HEK293 (cell line): ENCODE measurements around the gene RASSF3.

ENCODE experiments used
- CTCF ChIA-PET: fragments of 350-600 bp; formaldehyde crosslinking; extraction: SDS; loops from one replicate; lab custom pipeline; 2021; ENCODE audit warnings: antibody characterized with exemption; lab: Yijun Ruan, JAX
- POLR2A ChIA-PET: fragments of 300-600 bp; formaldehyde crosslinking; extraction: SDS; loops from one replicate; lab custom pipeline; 2020; ENCODE audit warnings: antibody characterized with exemption, inconsistent platforms; lab: Yijun Ruan, JAX
- H3K27ac ChIP-seq: fragments of 200-500 bp; sonication (Bioruptor generic); 2 replicates; pipeline ENCODE4 v1.5.1; 2014; ENCODE audit warnings: low read depth, low read length, control low read depth, inconsistent platforms; ENCODE audit errors: extremely low read depth
- H3K36me3 ChIP-seq, 2 experiments: fragments of 200-500 bp in 1 of 2; sonication (Bioruptor generic) in 1 of 2; 1 replicate in 1 of 2; 2 replicates in 1 of 2; pipeline ENCODE4 v1.5.1; 2014 to 2017; ENCODE audit warnings: inconsistent platforms in 2 of 2, low read length in 2 of 2; ENCODE audit not compliant: control insufficient read depth in 2 of 2, insufficient read depth in 1 of 2
- H3K4me1 ChIP-seq: fragments of 200-500 bp; sonication (Bioruptor generic); 2 replicates; pipeline ENCODE4 v1.5.1; 2014; ENCODE audit warnings: mild to moderate bottlenecking, low read length, inconsistent platforms; ENCODE audit not compliant: control insufficient read depth, insufficient read depth
- H3K4me3 ChIP-seq: 2 replicates; pipeline ENCODE4 v1.5.1; 2011; ENCODE audit warnings: low read depth, mild to moderate bottlenecking, control low read depth, low read length, moderate library complexity
- H3K9me3 ChIP-seq: fragments of 200-500 bp; sonication (Bioruptor generic); 2 replicates; pipeline ENCODE4 v1.5.1; 2014; ENCODE audit warnings: low read depth, low read length, inconsistent platforms; ENCODE audit not compliant: control insufficient read depth, insufficient read depth
- BCL11A ChIP-seq: fragments of 450-650 bp; formaldehyde crosslinking; IDR thresholded peaks from 2 replicates; pipeline ENCODE4 v1.5.1; 2016; ENCODE audit warnings: low read depth, missing biosample characterization, missing genetic modification characterization
- FEZF1 ChIP-seq: fragments of 450-650 bp; formaldehyde crosslinking; IDR thresholded peaks from 2 replicates; pipeline ENCODE4 v1.5.1; 2016; ENCODE audit warnings: missing biosample characterization, missing genetic modification characterization
- GFI1B ChIP-seq: fragments of 450-650 bp; formaldehyde crosslinking; IDR thresholded peaks from 2 replicates; pipeline ENCODE4 v1.5.1; 2016; ENCODE audit warnings: missing biosample characterization, missing genetic modification characterization
- GLI4 ChIP-seq: fragments of 450-650 bp; formaldehyde crosslinking; IDR thresholded peaks from 2 replicates; pipeline ENCODE4 v1.5.1; 2016; ENCODE audit warnings: missing biosample characterization, missing genetic modification characterization
- OVOL3 ChIP-seq: fragments of 450-650 bp; formaldehyde crosslinking; IDR thresholded peaks from 2 replicates; pipeline ENCODE4 v1.5.1; 2016; ENCODE audit warnings: missing biosample characterization, missing genetic modification characterization
- PRDM6 ChIP-seq: fragments of 450-650 bp; formaldehyde crosslinking; IDR thresholded peaks from 2 replicates; pipeline ENCODE4 v1.5.1; 2017; ENCODE audit warnings: missing biosample characterization, missing genetic modification characterization
- REST ChIP-seq: fragments of 450-650 bp; formaldehyde crosslinking; IDR thresholded peaks from 2 replicates; pipeline ENCODE4 v1.5.1; 2016; ENCODE audit warnings: missing biosample characterization, missing genetic modification characterization
- ZBTB26 ChIP-seq: fragments of 450-650 bp; formaldehyde crosslinking; optimal IDR thresholded peaks from 2 replicates; pipeline ENCODE3; 2016; ENCODE audit warnings: missing biosample characterization, mild to moderate bottlenecking, missing genetic modification characterization
- ZBTB48 ChIP-seq: fragments of 450-650 bp; formaldehyde crosslinking; IDR thresholded peaks from 2 replicates; pipeline ENCODE4 v1.5.1; 2016; ENCODE audit warnings: missing biosample characterization, missing genetic modification characterization
- ZEB2 ChIP-seq: fragments of 450-650 bp; formaldehyde crosslinking; IDR thresholded peaks from 2 replicates; pipeline ENCODE4 v1.5.1; 2016; ENCODE audit warnings: missing biosample characterization, missing genetic modification characterization
- ZNF214 ChIP-seq: fragments of 450-650 bp; formaldehyde crosslinking; IDR thresholded peaks from 2 replicates; pipeline ENCODE4 v1.5.1; 2017; ENCODE audit warnings: missing biosample characterization, mild to moderate bottlenecking, missing genetic modification characterization, borderline replicate concordance
- ZNF24 ChIP-seq: fragments of 450-650 bp; formaldehyde crosslinking; IDR thresholded peaks from 2 replicates; pipeline ENCODE4 v1.5.1; 2016; ENCODE audit warnings: missing biosample characterization, missing genetic modification characterization
- ZNF292 ChIP-seq: fragments of 450-650 bp; formaldehyde crosslinking; IDR thresholded peaks from 2 replicates; pipeline ENCODE4 v1.5.1; 2016; ENCODE audit warnings: low read depth, missing biosample characterization, missing genetic modification characterization, borderline replicate concordance
- ZNF335 ChIP-seq: fragments of 450-650 bp; formaldehyde crosslinking; conservative IDR thresholded peaks from 2 replicates; pipeline ENCODE4 v1.5.1; 2016; ENCODE audit warnings: missing biosample characterization, missing genetic modification characterization
- ZNF37A ChIP-seq: fragments of 450-650 bp; IDR thresholded peaks from 2 replicates; pipeline ENCODE4 v1.5.1; 2018; ENCODE audit warnings: missing biosample characterization, missing genetic modification characterization
- ZNF473 ChIP-seq: fragments of 450-650 bp; formaldehyde crosslinking; IDR thresholded peaks from 2 replicates; pipeline ENCODE4 v1.5.1; 2017; ENCODE audit warnings: missing biosample characterization, missing genetic modification characterization
- ZNF510 ChIP-seq: fragments of 450-650 bp; formaldehyde crosslinking; IDR thresholded peaks from 2 replicates; pipeline ENCODE4 v1.5.1; 2018; ENCODE audit warnings: mild to moderate bottlenecking, missing genetic modification characterization, missing biosample characterization; ENCODE audit not compliant: insufficient replicate concordance
- ZNF514 ChIP-seq: fragments of 450-650 bp; formaldehyde crosslinking; IDR thresholded peaks from 2 replicates; pipeline ENCODE4 v1.5.1; 2016; ENCODE audit warnings: missing biosample characterization, missing genetic modification characterization
- ZNF561 ChIP-seq: fragments of 450-650 bp; IDR thresholded peaks from 2 replicates; pipeline ENCODE4 v1.5.1; 2018; ENCODE audit warnings: missing biosample characterization, missing genetic modification characterization, borderline replicate concordance
- ZNF768 ChIP-seq: fragments of 450-650 bp; formaldehyde crosslinking; IDR thresholded peaks from 2 replicates; pipeline ENCODE4 v1.5.1; 2018; ENCODE audit warnings: missing biosample characterization, mild to moderate bottlenecking, missing genetic modification characterization
- ZNF791 ChIP-seq: fragments of 450-650 bp; formaldehyde crosslinking; IDR thresholded peaks from 2 replicates; pipeline ENCODE4 v1.5.1; 2016; ENCODE audit warnings: missing biosample characterization, missing genetic modification characterization
- ZXDB ChIP-seq: fragments of 450-650 bp; formaldehyde crosslinking; IDR thresholded peaks from 2 replicates; pipeline ENCODE4 v1.5.1; 2016; ENCODE audit warnings: missing biosample characterization, missing genetic modification characterization
- TF ChIP-seq, protein P1 (sequence below): fragments of 450-650 bp; IDR thresholded peaks from 2 replicates; pipeline ENCODE4 v1.5.1; 2018; ENCODE audit warnings: missing biosample characterization, mild to moderate bottlenecking, missing genetic modification characterization
- TF ChIP-seq, protein P2 (sequence below): fragments of 450-650 bp; formaldehyde crosslinking; IDR thresholded peaks from 2 replicates; pipeline ENCODE4 v1.5.1; 2017; ENCODE audit warnings: missing biosample characterization, missing genetic modification characterization

Gene RASSF3

GRCh38 chr12:64649487-64649886, 39.2 kb downstream of the RASSF3 start:
- no peaks in the 10 kb centered on the region for H3K4me1 ChIP-seq

GRCh38 chr12:64650762-64651161, 40.5 kb downstream of the RASSF3 start:
- H3K36me3 ChIP-seq, result no peaks in the 10 kb centered on the region
- POLR2A ChIA-PET, result interaction anchor here (1.0 kb wide), 1 partner anchor 40 kb away, joined by 3 read pairs; no protein-coding TSS in a partner anchor
- 0 out of 2 replicates have a peak, but pooled peaks have one; percentile 31 for TF ChIP-seq ZNF561 (tag by site-specific recombination)
- TF ChIP-seq ZNF37A (tag by site-specific recombination), result no peak
- TF ChIP-seq FEZF1 (tag by site-specific recombination), result peak; percentile 86
- no peak for TF ChIP-seq ZBTB26 (tag by site-specific recombination)
- TF ChIP-seq ZBTB48 (tag by site-specific recombination), result no peak
- no peak for TF ChIP-seq ZNF292 (tag by site-specific recombination)
- no peak for TF ChIP-seq ZNF335
- no peak for TF ChIP-seq ZNF514
- peak; percentile 92 for TF ChIP-seq GFI1B (tag by site-specific recombination)
- TF ChIP-seq, protein P1, sequence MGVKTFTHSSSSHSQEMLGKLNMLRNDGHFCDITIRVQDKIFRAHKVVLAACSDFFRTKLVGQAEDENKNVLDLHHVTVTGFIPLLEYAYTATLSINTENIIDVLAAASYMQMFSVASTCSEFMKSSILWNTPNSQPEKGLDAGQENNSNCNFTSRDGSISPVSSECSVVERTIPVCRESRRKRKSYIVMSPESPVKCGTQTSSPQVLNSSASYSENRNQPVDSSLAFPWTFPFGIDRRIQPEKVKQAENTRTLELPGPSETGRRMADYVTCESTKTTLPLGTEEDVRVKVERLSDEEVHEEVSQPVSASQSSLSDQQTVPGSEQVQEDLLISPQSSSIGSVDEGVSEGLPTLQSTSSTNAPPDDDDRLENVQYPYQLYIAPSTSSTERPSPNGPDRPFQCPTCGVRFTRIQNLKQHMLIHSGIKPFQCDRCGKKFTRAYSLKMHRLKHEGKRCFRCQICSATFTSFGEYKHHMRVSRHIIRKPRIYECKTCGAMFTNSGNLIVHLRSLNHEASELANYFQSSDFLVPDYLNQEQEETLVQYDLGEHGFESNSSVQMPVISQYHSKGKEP (tag by site-specific recombination), result peak; percentile 89
- TF ChIP-seq GLI4 (tag by site-specific recombination), result no peak
- peak; percentile 45; the same call in 1 of the 2 replicates for TF ChIP-seq ZEB2 (tag by site-specific recombination)
- TF ChIP-seq ZXDB (tag by site-specific recombination), result 0 out of 2 replicates have a peak, but pooled peaks have one; percentile 67
- TF ChIP-seq ZNF214, result no peak
- peak; percentile 40; the same call in 1 of the 2 replicates for TF ChIP-seq OVOL3
- no peak for TF ChIP-seq ZNF473 (tag by site-specific recombination)
- peak; percentile 51; the same call in 1 of the 2 replicates for TF ChIP-seq BCL11A (tag by site-specific recombination)
- TF ChIP-seq PRDM6, result peak; percentile 84
- TF ChIP-seq, protein P2, sequence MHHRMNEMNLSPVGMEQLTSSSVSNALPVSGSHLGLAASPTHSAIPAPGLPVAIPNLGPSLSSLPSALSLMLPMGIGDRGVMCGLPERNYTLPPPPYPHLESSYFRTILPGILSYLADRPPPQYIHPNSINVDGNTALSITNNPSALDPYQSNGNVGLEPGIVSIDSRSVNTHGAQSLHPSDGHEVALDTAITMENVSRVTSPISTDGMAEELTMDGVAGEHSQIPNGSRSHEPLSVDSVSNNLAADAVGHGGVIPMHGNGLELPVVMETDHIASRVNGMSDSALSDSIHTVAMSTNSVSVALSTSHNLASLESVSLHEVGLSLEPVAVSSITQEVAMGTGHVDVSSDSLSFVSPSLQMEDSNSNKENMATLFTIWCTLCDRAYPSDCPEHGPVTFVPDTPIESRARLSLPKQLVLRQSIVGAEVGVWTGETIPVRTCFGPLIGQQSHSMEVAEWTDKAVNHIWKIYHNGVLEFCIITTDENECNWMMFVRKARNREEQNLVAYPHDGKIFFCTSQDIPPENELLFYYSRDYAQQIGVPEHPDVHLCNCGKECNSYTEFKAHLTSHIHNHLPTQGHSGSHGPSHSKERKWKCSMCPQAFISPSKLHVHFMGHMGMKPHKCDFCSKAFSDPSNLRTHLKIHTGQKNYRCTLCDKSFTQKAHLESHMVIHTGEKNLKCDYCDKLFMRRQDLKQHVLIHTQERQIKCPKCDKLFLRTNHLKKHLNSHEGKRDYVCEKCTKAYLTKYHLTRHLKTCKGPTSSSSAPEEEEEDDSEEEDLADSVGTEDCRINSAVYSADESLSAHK (tag by site-specific recombination), result peak; percentile 39; the same call in 1 of the 2 replicates
- TF ChIP-seq ZNF768 (tag by site-specific recombination), result no peak
- no peak for TF ChIP-seq ZNF510
- no peak for TF ChIP-seq ZNF791
- no peak for TF ChIP-seq REST (tag by site-specific recombination)

More at GRCh38 chr12:64649487-64649886, 39.2 kb downstream of the RASSF3 start:
- POLR2A ChIA-PET, result no interaction called here
- Histone ChIP-seq H3K4me3 (no peak overlapping the region), H3K9me3 (no peaks in the 10 kb centered on the region), H3K36me3 (no peaks in the 10 kb centered on the region), H3K27ac (no peak overlapping the region)
- CTCF ChIA-PET, result no interaction called here
- TF ChIP-seq ZNF24 (tag by site-specific recombination), result no peak

More at GRCh38 chr12:64650762-64651161, 40.5 kb downstream of the RASSF3 start:
- Histone ChIP-seq H3K9me3 (no peaks in the 10 kb centered on the region), H3K4me1 (peaks cover 3% of the 10 kb centered on the region; the same call in 1 of the 2 replicates), H3K4me3 (no peak overlapping the region), H3K27ac (no peak overlapping the region)
- CTCF ChIA-PET, result interaction anchor here (1.2 kb wide), 1 partner anchor 16 kb away, joined by 3 read pairs; no protein-coding TSS in a partner anchor
